Stimulated activated CD4-positive, alpha-beta T cell treated with anti-CD3 and anti-CD28 coated beads, Interleukin-15, amount 100 ng/mL, for 24 hours (primary cell): Measurements from ENCODE around the gene DCDC2.
"Not testable (repeated sequence)": the region's sequence is repeated elsewhere in the genome, so short reads cannot be mapped to it uniquely, and the experiment has no call there.

ENCODE experiments used
- DNase-seq: peaks from one replicate; pipeline ENCODE4 v3.0.0-alpha.2; 2020

The DCDC2 gene

DNA sequence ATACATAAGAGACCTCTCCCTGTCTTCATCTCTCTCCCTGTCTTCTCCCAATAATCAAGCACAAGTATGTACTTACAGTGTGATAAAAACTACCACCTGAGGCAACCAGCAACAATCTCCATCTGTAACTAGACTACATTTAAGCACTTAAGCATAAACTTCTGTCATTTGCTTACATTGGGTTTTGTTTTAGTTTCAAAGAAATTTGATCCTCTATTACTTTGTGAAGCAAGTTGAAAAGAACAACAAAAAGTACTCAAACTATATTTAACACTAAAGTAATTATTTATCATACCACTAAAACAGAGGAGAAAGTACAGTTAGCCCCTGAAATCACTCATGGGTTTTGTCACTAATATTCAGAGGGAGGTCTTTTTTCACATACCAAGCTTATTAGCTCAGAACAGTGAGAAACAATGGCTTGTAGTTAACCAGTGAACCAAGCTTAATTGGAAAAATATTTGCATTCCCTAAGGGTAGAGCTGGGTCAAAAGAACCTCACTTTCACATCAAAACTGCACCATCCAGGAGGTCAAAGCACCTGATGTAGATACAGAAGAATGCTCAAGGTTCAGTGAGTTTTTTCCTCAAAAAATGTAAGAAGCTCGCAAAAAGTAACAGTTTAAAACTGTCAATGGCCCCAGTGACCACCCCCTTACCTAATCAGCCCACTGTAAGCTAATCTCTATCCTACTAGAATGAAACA lies 34.1 kb downstream of the DCDC2 start:
- no peak for DNase-seq

DNA sequence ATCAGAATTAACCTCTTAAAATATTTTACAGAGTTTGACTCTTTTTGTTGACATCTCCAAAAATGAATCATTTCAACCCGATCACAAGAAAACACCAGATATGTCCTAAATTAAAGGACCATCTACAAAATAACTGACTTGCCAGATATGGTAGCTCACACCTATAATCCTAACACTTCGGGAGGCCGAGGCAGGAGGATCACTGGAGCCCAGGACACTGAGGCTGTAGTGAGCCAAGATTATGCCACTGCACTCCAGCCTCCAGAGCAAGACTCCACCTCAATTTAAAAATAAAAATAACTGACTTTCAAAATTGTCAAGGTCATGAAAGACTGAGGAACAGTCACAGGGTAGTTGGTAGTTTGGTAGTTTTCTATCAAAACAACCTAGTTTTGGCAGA lies 34.9 kb downstream of the DCDC2 start:
- DNase-seq, result no peak

DNA sequence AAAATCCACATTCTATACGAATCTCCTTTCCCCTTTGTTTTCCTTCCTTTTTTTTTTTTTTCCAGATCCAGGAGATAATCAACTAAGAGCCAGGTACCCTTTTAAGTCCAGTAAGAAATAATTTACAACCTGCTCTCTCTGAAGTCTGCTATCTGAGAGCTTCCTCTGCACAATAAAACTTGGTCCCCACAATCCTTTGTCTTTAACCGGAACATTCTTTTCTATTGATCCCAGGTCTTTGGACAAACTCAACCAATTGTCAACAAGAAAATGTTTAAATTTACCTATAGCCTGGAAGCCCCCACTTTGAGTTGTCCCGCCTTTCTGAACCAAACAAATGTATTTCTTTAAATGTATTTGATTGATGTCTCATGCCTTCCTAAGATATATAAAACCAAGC lies 35.4 kb downstream of the DCDC2 start:
- DNase-seq, result not testable (repeated sequence)

DNA sequence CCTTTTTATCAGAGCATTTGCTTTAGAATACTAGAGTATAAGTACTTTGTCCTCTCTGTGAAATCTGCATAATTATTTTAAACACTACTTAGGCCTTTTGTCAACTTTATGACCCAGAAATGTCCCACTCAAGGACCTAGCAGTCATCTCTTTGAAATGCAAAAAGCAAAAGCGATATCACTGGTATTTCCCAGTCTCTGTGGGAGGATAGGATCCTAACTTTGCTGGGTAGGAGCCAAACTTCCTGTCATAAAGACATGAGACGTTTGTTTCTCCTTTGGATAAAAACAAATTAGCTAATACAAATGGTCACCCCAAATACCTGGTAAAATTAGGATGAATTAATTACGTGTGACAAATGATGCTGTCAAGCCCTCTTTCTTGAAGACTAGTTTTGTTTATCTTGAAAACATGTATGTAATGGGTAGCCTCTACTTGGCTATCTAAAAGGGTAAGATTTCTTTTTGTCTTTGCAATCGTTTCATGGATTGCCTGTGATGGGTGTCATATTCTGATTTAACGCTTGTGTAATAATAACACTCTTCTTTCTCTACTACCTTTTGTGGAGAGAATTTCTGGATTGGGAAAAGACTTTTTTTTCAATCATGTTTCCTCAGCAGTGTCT lies 36.2 kb downstream of the DCDC2 start:
- no peak for DNase-seq

DNA sequence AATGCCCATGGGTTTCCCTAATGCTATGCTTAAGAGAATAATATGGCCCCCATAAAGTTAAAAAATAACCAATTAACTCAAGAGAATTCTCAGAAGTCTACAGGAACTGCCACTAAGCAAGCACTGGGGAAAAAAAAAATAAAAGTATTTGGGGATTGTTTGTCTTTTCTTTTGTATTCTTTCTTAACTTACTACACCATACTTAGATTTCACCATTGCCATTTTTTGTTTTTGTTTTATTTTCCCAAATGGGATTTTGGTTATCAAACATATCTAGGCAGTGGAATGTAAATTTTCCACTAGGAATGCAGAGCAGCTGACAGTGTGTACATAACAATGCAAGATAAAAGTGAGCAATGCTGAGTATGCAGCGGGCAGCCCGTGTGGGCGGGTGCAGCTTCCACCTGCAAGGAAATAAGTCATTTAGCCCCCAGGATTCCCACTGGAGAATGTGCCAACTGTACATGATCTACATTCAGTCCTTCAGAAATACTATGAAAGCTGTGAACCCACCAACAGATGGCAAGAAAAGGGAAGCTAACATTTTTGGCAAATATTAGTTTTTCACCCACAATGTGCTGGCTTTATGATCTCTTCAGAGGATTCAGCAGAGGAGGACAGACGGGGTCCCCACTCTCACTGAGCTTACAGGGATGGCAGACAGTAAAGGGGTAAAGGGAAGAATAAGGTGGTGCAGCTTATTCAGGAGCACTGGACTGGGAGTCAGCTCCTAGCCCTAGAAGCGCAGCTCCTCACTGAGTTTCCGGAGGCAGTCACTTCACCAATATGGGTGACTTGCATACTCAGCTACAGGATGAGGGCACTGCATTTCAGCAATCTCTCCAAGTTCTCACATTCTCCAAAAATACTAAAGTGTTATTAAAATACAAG lies 44.4 kb downstream of the DCDC2 start:
- no peak for DNase-seq

DNA sequence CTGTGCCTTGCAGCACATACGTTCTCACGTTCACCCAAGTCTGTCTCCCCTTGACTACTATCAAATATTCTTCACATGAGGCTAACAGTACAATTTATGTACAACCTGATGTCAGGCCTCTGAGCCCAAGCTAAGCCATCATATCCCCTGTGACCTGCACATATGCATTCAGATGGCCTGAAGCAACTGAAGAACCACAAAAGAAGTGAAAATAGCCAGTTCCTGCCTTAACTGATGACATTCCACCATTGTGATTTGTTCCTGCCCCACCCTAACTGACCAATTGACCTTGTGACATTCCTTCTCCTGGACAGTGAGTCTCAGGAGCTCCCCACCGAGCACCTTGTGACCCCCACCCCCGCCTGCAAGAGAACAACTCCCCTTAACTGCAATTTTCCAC lies 46.1 kb downstream of the DCDC2 start:
- not testable (repeated sequence) for DNase-seq

DNA sequence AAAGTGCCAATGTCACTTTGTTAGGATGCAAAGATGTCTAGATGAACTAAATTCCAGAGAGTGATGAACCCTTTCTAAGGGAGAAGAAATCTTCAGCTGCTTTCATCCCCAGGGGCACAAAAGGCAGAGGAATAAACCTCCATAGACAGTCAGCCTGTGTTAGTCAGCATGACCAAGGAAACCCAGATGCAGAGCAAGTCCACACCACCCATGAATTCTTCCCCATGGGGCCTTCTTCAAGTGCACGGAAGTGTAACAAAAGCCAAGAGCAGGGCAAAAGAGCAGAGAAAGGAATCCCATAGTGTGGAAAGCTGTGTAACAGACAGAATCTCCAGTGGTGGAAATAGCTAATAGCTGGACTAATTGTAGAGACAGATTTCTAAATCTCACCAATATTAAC lies 50.0 kb downstream of the DCDC2 start:
- DNase-seq, result no peak

DNA sequence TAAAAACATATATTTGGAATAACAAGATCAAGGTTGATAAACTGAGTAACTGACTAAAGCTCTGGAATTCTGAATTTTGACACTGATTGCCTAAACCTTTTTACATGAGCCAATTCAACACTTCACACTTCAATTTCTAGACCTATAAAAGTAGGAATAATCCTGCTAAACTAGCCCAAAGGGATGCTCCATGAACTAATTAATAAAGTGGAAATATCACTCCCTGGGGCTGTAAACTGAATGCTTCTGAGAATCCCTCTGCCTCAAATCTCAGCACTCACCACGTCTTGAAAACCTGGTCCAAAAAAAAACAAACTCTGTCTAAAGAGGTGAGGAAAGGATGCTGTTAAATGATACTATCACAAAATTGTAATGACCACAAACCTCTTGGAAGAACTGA lies 50.9 kb downstream of the DCDC2 start:
- DNase-seq, result no peak

DNA sequence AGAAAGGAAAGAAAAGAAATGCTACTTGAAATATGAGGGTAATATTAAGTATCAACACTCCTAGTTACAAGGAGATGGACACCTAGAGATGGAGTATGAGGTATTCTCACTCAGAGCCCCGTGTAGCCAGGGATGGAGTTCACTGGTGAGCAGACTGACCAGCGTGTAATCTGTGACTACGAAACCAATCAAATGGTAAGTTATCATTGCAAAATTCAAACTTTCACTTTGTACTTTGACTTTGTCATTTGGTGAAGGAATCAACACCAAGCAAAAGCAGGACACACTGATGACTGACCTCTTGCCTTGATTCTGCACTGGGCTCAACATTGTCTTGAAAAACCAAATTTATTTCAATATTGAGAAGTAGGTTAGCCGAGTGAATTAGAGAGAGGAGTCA lies 51.8 kb downstream of the DCDC2 start:
- no peak for DNase-seq

DNA sequence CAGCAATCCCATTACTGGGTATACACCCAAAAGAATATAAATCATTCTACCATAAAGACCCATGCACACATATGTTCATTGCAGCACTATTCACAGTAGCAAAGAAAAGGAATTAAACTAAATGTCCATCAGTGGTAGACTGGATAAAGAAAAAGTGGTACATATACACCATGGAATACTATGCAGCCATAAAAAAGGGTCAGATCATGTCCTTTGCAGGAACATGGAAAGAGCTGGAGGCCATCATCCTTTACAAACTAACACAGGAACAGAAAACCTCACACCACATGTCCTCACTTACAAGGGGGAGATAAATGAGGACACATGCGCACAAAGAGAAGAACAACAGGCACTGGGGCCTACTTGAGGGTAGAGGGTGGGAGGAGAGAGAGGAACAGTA lies 60.9 kb downstream of the DCDC2 start:
- no peak for DNase-seq

DNA sequence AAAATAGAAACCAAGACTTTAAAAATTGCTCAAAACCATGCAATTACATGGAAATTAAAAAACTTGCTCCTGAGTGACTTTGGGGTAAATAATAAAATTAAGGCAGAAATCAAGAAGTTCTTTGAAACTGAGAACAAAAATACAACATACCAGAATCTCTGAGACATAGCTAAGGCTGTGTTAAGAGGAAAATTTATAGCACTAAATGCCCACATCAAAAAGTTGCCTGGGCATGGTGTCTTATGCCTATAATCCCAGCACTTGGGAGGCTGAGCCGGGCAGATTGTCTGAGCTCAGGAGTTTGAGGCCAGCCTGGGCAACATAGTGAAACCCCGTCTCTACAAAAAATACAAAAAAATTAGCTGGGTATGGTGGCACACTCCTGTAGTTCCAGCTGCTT lies 64.0 kb downstream of the DCDC2 start:
- not testable (repeated sequence) for DNase-seq

DNA sequence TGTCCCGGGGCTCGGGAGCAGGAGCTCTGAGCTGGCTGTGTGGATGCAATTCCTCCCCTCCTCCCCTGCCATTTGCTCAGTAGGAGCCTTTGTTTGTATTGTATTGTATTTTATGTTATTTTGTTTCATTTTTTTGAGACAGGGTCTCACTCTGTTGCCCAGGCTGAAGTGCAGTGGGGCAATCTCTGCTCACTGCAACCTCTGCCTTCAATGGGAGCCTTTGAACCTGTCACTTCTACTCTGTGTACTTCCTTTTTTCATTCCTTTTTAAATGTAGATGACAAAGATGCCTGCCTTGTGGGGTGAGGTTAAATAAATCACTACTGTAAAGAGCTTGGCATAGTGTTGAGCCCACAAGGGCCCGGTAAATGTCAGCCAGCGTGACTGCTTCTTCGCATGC lies 70.6 kb downstream of the DCDC2 start:
- DNase-seq, result no peak

DNA sequence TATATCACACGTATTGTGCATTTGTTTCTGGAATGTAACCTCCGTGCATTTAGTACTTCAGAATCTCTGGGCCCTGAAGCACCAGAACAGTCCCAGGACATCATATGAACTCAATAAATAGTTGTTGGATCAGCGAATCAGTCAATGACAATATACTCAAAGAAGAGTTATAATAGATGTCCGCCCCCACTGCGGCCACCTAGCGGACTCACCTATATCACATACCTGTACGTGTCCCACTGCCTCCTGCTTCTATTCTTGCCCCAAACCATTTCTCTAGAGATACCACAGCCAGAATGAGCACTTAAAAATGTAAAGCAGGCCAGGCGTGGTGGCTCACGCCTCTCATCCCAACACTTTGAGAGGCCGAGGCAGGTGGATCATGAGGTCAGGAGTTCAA lies 73.9 kb downstream of the DCDC2 start:
- no peak for DNase-seq

DNA sequence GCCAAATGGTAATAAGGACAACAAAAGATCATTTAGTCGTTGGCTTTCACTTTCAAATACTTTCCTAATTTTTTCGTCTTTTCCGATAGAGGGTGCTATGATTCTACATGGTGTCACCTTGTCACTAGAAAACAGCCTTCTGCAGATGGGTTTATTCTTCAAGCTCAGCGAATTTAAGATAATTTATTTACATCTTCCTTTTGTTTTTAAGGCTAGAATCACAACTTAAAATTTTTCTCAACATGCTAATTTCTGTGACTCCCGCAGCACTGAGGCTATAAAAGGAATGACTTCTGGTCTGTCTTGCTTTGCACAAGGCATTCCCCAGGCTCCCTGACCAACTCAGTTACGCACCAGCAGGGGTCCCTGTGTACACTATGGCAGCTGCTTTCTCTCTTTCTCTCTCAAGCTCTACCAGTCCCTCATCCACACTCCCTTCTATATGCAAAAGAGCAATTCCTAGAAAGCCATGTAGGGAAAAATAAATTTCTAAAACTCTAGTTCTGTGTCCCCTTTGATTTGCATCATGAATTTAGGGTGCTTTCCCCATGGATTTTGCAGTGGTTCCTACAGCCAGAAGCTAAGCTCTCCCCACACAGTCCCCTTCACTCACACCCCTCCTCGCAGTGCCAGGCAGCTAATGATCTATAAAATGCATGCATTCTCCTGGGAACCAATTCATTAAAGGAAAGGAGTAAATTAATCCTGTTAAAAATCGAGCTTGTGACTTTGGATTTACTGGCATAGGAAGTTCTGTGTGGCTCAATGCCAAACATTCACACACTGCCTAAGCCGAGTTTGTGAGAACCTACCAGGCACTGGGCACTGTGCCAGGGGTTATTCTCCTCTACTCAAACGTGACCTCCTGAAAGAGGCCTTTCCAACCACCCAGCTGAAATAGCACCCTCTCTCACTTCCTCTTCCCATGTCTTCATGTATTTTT lies 74.5 kb downstream of the DCDC2 start:
- peak; percentile 41 for DNase-seq

DNA sequence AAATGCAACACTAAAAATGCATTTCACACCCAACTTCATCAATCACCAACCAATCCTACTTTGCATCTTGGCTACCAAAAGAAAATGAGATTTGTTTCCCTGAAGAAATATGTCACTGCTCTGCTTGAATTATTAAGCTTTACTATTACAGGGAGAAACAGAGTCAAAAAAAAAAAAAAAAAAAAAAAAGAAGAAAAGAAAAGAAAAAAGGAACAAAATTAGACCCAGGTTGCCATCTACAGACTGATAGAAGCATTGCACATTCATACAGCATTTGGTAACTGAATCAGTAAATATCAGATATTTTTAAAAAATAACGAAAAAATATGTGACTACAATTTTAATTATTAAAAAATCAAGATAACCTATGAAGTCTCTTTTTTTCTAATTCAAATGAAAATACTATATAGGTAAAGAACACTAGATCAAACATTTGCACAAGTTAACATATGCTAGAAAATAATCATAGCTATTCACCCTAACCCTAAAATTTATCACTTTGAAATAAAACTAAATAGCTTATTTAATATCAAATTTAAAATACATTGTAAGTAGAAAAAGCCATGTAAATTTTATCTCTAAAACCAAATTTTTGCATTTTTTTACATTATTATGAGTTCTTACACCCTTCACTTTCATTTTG lies 83.3 kb downstream of the DCDC2 start:
- DNase-seq, result no peak

DNA sequence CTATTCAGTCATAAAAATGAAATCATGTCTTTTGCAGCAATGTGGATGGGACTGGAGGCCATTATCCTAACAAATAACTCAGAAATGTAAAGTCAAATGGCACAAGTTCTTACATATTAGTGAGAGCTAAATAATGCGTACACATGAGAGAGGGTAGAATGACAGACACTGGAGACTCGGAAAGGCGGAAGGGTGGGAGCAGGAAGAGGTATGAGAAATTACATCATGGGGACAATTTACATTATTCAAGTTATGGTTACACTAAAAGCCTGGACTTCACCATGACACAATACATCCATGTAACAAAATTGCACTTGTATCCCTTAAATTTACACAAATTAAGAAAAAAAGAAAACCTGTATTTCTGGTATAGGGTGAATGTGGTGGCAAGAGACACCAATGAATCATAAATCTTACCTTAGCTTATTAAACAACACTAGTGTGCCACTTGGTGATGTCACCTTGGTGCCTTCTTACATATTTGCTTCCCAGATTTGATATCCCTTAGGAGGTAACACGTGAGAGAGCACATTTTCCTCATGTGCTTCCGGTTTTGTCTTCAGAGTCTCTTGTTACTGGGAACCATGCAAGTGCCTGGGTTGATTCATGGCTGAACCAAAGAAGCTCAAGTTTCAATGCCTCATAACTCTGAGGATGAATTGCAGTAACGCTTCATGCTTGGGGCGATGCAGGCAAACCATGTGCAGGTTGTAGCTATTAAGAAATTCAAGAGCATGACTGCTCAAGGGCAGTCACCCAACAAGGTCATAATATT lies 84.6 kb downstream of the DCDC2 start:
- DNase-seq, result no peak

DNA sequence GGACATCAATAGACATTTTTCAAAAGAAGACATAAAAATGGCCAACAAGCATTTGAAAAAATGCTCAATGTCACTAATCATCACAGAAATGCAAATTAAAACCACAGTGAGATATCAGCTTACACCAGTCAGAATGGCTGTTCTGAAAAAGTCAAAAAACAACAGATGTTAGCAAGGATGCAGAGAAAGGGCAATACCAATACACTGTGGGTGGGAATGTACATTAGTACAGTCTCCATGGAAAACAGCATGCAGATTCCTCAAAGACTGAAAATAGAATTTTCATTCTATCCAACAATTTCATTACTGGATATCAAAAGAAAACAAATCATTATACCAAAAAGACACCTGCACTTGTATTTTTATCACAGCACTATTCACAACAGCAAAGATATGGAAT lies 85.3 kb downstream of the DCDC2 start:
- DNase-seq, result no peak

DNA sequence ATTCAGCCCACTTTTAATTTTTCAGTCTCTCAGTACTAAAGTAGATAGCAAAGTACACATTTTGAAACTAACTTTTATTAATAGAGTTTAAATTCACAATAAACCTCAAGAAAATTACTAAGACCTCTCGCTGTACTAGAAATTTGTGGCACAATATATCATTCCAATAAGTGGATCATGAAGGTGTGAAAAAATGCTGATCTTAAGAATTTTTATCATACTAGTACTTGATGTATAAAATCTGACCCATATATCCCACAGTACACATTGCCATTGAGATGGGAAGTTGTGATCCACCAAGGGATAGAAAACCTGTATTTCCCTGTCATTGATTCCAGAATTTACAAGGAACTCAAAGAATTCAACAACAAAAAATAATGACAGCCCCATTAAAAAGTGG lies 85.7 kb downstream of the DCDC2 start:
- DNase-seq, result no peak

DNA sequence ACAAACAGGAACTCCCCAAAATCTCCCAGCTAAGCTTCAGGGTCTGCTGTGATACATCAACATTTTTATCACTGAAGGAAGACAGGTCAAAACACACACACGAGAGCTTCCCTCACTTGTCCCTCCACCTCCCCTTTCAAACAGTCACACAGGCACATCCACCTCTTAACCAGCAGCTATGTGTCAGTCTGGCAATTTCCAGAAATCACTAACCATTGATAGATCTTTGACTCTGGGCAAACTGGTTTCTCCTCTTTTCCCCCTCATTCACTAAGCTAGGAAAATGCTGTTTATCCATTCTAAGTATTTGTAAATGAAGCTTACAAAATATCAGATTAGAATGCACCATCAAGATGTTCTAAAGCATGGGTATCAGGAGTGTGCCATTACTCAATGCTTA lies 87.8 kb downstream of the DCDC2 start:
- DNase-seq, result no peak

DNA sequence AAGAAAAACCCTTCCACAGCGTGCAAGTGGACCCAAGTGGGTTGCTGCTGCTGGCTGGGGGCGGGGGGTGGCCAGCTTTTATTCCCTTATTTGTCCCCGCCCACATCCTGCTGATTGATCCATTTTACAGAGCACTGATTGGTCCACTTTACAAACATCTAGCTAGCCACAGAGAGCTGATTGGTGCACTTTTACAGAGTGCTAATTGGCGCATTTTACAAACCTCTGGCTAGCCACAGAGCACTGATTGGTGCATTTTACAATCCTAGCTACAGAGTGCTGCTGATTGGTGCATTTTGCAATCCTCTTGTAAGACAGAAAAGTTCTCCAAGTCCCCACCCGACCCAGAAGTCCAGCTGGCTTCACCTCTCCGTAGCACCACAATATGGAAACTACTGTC lies 99.6 kb downstream of the DCDC2 start:
- DNase-seq, result not testable (repeated sequence)

DNA sequence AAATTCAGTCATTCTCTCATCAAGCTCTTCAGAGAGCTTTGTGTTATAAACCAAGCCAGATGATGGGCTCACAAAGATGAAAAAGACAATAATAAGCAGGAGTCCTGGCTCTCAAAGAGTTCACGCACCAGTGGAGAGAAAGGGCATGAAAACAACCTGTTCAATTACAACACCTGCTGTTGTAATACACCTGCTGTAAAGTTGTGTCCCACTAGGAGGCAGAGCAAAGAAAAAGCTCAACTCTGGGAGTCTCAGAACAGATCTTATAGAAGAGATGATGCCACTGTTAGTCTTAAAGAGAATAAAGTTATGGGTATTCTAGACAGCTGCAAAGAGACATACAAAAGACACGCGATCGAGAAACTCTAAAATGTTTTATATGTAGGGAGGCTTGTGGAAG lies 100.6 kb downstream of the DCDC2 start:
- DNase-seq, result no peak

DNA sequence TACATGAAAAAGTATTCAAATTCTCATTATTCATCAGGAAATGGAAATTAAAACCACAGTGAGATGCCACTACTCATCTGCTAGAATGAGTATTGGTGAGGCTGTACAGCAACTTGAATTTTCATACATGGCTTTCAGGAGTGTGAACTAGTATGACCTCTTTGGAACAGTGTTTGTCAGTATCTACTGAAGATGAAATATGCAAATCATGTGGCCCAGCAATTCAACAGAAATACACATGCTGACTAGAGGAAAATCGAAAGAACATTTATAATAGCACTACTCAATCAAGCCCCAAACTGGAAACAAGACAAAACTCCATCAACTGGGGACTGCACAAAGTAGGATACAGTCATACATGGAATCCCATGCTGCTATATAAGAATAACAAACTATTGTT lies 102.2 kb downstream of the DCDC2 start:
- no peak for DNase-seq
